GM12891 (cell line): ENCODE results near the gene CNTNAP5.

ENCODE experiments used
- PAX5 ChIP-seq: IDR thresholded peaks from 2 replicates; pipeline ENCODE4 v1.6.1; 2011; ENCODE audit warnings: low read length, moderate library complexity, mild to moderate bottlenecking; ENCODE audit not compliant: insufficient read depth, severe bottlenecking
- POLR2A ChIP-seq: IDR thresholded peaks from 2 replicates; pipeline ENCODE4 v1.6.1; 2011; ENCODE audit warnings: low read depth, low read length, control low read depth
- POLR2AphosphoS5 ChIP-seq: IDR thresholded peaks from 2 replicates; pipeline ENCODE4 v1.6.1; 2011; ENCODE audit warnings: low read depth, low read length, control low read depth
- POU2F2 ChIP-seq: IDR thresholded peaks from 2 replicates; pipeline ENCODE4 v1.6.1; 2011; ENCODE audit warnings: low read depth, mild to moderate bottlenecking, control low read depth, low read length, moderate library complexity
- SPI1 ChIP-seq: IDR thresholded peaks from 2 replicates; pipeline ENCODE4 v1.6.1; 2011; ENCODE audit warnings: low read depth, low read length, control low read depth
- TAF1 ChIP-seq: IDR thresholded peaks from 2 replicates; pipeline ENCODE4 v1.6.1; 2011; ENCODE audit warnings: low read depth, low read length, control low read depth

DNA sequence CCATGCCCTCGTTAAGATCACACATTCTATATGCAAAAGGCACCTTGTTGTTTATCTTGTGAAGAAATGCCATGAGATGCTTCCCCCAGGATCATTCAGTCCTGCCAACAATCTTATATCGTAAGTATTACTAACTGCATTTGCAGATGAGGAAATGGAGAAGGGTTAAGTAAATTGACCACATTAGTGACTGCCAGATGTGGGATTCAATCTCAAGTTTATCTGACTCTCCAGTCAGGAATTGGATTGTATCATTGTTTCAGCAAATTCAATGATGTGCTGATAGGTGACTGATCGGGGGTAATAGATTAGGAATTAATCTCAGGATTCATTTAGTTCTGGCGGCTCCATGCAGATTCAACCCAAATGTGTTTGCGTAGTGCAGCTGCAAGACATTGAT lies 106.2 kb downstream of the CNTNAP5 start:
- TF ChIP-seq POLR2A (no peak), SPI1 (no peak), POLR2AphosphoS5 (no peak), TAF1 (no peak), POU2F2 (no peak), PAX5 (no peak)
